Hepatocyte (in vitro differentiated cells): Measurements from ENCODE around the gene KDM4B. TPM values are rescaled to one million over a fixed set of nuclear protein-coding genes. Genes with fewer than 3 reads are reported as not detected.
A peak's percentile ranks its signal among the peaks of the same experiment; 100 is the strongest.

Source experiments
- DNase-seq: peaks from one replicate; pipeline ENCODE4 v3.0.0-alpha.2; 2016; ENCODE audit warnings: low spot score
- H2AFZ ChIP-seq: fragments of 200-600 bp; sonication (generic); 2 replicates; pipeline ENCODE4 v1.6.0; 2016; ENCODE audit warnings: antibody characterized with exemption, mild to moderate bottlenecking
- H3K27ac ChIP-seq: fragments of 200-600 bp; sonication (generic); 2 replicates; pipeline ENCODE4 v1.5.1; 2016; ENCODE audit warnings: mild to moderate bottlenecking
- H3K27me3 ChIP-seq: fragments of 200-600 bp; sonication (generic); 2 replicates; pipeline ENCODE4 v1.6.1; 2016
- H3K36me3 ChIP-seq: fragments of 200-600 bp; sonication (generic); replicated peaks from 2 replicates; pipeline ENCODE4 v1.5.1; 2016; ENCODE audit warnings: low read depth; ENCODE audit not compliant: insufficient read depth
- H3K4me1 ChIP-seq: fragments of 200-600 bp; sonication (generic); 2 replicates; pipeline ENCODE4 v1.5.1; 2016; ENCODE audit warnings: mild to moderate bottlenecking, moderate library complexity; ENCODE audit not compliant: insufficient read depth
- H3K4me2 ChIP-seq: fragments of 200-600 bp; sonication (generic); 2 replicates; pipeline ENCODE4 v1.6.0; 2016
- H3K4me3 ChIP-seq: fragments of 200-600 bp; sonication (generic); 2 replicates; pipeline ENCODE4 v1.5.1; 2016; ENCODE audit warnings: mild to moderate bottlenecking
- H3K79me2 ChIP-seq: fragments of 200-600 bp; sonication (generic); 2 replicates; pipeline ENCODE4 v1.6.0; 2017; ENCODE audit warnings: mild to moderate bottlenecking
- H3K9me2 ChIP-seq: fragments of 200-600 bp; sonication (generic); replicated peaks from 2 replicates; pipeline ENCODE4 v1.6.0; 2017; ENCODE audit warnings: mild to moderate bottlenecking; ENCODE audit not compliant: insufficient read depth
- H3K9me3 ChIP-seq: fragments of 200-600 bp; sonication (generic); 2 replicates; pipeline ENCODE4 v1.5.1; 2016; ENCODE audit warnings: low read depth, mild to moderate bottlenecking
- H4K20me1 ChIP-seq: fragments of 200-600 bp; sonication (generic); 2 replicates; pipeline ENCODE4 v1.6.0; 2016; ENCODE audit warnings: mild to moderate bottlenecking; ENCODE audit not compliant: insufficient read depth, poor library complexity, severe bottlenecking
- EZH2 ChIP-seq: fragments of 200-600 bp; sonication (generic); IDR thresholded peaks from 2 replicates; pipeline ENCODE4 v1.6.1; 2016; ENCODE audit warnings: antibody characterized with exemption, mild to moderate bottlenecking, borderline replicate concordance
- EZH2phosphoT487 ChIP-seq: fragments of 200-600 bp; sonication (generic); IDR thresholded peaks from one replicate; pipeline ENCODE4 v1.6.1; 2018; ENCODE audit warnings: antibody characterized with exemption, mild to moderate bottlenecking, low read depth, moderate library complexity; ENCODE audit not compliant: unreplicated experiment, severe bottlenecking
- WGBS: methylation state at CpG from one replicate; pipeline ENCODE4 v1.1.6; 2016; ENCODE audit warnings: low lambda C conversion rate; ENCODE audit errors: missing lambda C conversion rate; 5-methylcytosine and 5-hydroxymethylcytosine counted together
- polyA plus RNA-seq: library from polyadenylated mRNA; unstranded; fragments of >200 nt; fragmentation: Nextera tagmentation; extraction: Ambion mirVana; gene quantifications from 2 replicates; pipeline ENCODE4 v1.2.1, GENCODE V29; 2016
- total RNA-seq: library from RNA; depleted of rRNA; stranded (reverse); fragments of >200 nt; gene quantifications from 2 replicates; pipeline ENCODE4 v1.2.3, GENCODE V29; 2014
- TF ChIP-seq, protein P1 (sequence below): fragments of 200-600 bp; sonication (generic); IDR thresholded peaks from 2 replicates; pipeline ENCODE4 v1.5.1; 2016; ENCODE audit warnings: antibody characterized with exemption, mild to moderate bottlenecking; ENCODE audit not compliant: poor library complexity

The KDM4B gene
- total and polyA plus RNA-seq, 2 experiments from 2014 or later: 22.2 to 29.6 TPM

- Histone ChIP-seq H3K4me1 (peaks cover 12% of the 10 kb centered on the region), H3K27me3 (no peaks in the 10 kb centered on the region), H3K27ac (no peak overlapping the region), H3K9me3 (no peaks in the 10 kb centered on the region), H4K20me1 (no peaks in the 10 kb centered on the region), H3K79me2 (no peaks in the 10 kb centered on the region), H2AFZ (no peak overlapping the region), H3K4me3 (no peak overlapping the region), H3K9me2 (no peaks in the 10 kb centered on the region), H3K4me2 (no peak overlapping the region), H3K36me3 (no peaks in the 10 kb centered on the region)
- DNase-seq: no peak
- TF ChIP-seq, protein P1, sequence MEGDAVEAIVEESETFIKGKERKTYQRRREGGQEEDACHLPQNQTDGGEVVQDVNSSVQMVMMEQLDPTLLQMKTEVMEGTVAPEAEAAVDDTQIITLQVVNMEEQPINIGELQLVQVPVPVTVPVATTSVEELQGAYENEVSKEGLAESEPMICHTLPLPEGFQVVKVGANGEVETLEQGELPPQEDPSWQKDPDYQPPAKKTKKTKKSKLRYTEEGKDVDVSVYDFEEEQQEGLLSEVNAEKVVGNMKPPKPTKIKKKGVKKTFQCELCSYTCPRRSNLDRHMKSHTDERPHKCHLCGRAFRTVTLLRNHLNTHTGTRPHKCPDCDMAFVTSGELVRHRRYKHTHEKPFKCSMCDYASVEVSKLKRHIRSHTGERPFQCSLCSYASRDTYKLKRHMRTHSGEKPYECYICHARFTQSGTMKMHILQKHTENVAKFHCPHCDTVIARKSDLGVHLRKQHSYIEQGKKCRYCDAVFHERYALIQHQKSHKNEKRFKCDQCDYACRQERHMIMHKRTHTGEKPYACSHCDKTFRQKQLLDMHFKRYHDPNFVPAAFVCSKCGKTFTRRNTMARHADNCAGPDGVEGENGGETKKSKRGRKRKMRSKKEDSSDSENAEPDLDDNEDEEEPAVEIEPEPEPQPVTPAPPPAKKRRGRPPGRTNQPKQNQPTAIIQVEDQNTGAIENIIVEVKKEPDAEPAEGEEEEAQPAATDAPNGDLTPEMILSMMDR: peak; percentile 5
- no peak for TF ChIP-seq EZH2phosphoT487
- 88% methylated on average over 18 of the region's 20 CpGs for WGBS
Measured at GRCh38 chr19:5086725-5087439, 118.0 kb downstream of the KDM4B start.

- TF ChIP-seq, protein P1: no peak
- TF ChIP-seq EZH2 (no peak), EZH2phosphoT487 (no peak)
- no peaks in the 10 kb centered on the region for H3K36me3 ChIP-seq
- no peaks in the 10 kb centered on the region for H3K9me2 ChIP-seq
- H3K27me3 ChIP-seq: no peaks in the 10 kb centered on the region
- no peaks in the 10 kb centered on the region for H4K20me1 ChIP-seq
- 95% methylated on average over 8 of the region's 8 CpGs for WGBS
- H3K4me3 ChIP-seq: no peak overlapping the region
- peaks cover 21% of the 10 kb centered on the region for H3K4me1 ChIP-seq
- no peak overlapping the region for H2AFZ ChIP-seq
- H3K27ac ChIP-seq: no peak overlapping the region
- H3K79me2 ChIP-seq: no peaks in the 10 kb centered on the region
- H3K4me2 ChIP-seq: no peak overlapping the region
- H3K9me3 ChIP-seq: no peaks in the 10 kb centered on the region
- no peak for DNase-seq
Measured at GRCh38 chr19:5089283-5089682, 120.4 kb downstream of the KDM4B start.

GRCh38 chr19:5090465-5091017, 121.6 kb downstream of the KDM4B start:
- 49% methylated on average over 9 of the region's 18 CpGs for WGBS
- H3K36me3 ChIP-seq: no peaks in the 10 kb centered on the region

More at GRCh38 chr19:5090465-5091017, 121.6 kb downstream of the KDM4B start:
- no peak for DNase-seq
- H3K9me3 ChIP-seq: no peaks in the 10 kb centered on the region
- H3K27me3 ChIP-seq: no peaks in the 10 kb centered on the region
- no peaks in the 10 kb centered on the region for H4K20me1 ChIP-seq
- no peak overlapping the region for H3K4me3 ChIP-seq
- no peak overlapping the region for H3K4me2 ChIP-seq
- no peaks in the 10 kb centered on the region for H3K9me2 ChIP-seq
- no peaks in the 10 kb centered on the region for H3K79me2 ChIP-seq
- peak overlapping the region; percentile 95 for H3K27ac ChIP-seq
- H2AFZ ChIP-seq: no peak overlapping the region
- peaks cover 21% of the 10 kb centered on the region for H3K4me1 ChIP-seq
- TF ChIP-seq, protein P1: no peak
- TF ChIP-seq EZH2phosphoT487 (no peak), EZH2 (no peak)
